Measurements from ENCODE around the gene C17orf75.

C17orf75 gene

DNA sequence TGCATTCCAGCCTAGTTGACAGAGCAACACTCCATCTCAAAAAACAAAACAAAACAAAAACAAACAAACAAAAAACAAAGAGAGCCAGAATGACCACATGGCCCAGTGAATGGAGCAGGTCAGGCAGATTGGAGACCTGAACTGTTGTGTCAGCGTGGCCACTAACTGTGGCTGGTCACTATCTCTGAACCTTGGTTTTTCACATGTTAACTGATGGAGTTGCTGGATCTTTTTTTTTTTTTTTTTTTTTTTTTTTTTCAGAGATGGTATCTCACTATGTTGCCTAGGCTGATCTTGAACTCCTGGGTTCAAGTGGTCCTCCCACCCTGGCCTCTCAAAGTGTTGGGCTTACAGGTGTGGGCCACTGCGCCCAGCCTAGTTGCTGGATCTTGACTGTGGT is 44.5 kb downstream of the C17orf75 start:
- H3K79me2 ChIP-seq (ENCODE audit: insufficient read depth, low read length), result no peaks in the 10 kb centered on the region
- no peak overlapping the region for H3K4me3 ChIP-seq (ENCODE audit: insufficient read depth, low read length, poor library complexity, severe bottlenecking)
- no peaks in the 10 kb centered on the region for H3K9me3 ChIP-seq (ENCODE audit: insufficient read depth, low read length)
- H4K20me1 ChIP-seq (ENCODE audit: low read depth, low read length), result no peaks in the 10 kb centered on the region
- no peaks in the 10 kb centered on the region for H3K9me2 ChIP-seq (replicated peaks; ENCODE audit: insufficient read depth, low read length)
- H3K9ac ChIP-seq (ENCODE audit: low read length), result no peak overlapping the region
- H3F3A ChIP-seq (ENCODE audit: insufficient read depth), result no peaks in the 10 kb centered on the region
- H3K36me3 ChIP-seq (ENCODE audit: low read length), result no peaks in the 10 kb centered on the region
- H3K27ac ChIP-seq (ENCODE audit: low read depth, low read length), result no peak overlapping the region
- H2AFZ ChIP-seq (ENCODE audit: low read depth, low read length, severe bottlenecking), result no peak overlapping the region
- no peak overlapping the region for H3K4me2 ChIP-seq (ENCODE audit: low read depth, low read length, poor library complexity, severe bottlenecking)
- TF ChIP-seq EZH2phosphoT487 (conservative IDR thresholded peaks at IDR 0.05; ENCODE audit: low read length), result no peak
- TF ChIP-seq, protein P1, sequence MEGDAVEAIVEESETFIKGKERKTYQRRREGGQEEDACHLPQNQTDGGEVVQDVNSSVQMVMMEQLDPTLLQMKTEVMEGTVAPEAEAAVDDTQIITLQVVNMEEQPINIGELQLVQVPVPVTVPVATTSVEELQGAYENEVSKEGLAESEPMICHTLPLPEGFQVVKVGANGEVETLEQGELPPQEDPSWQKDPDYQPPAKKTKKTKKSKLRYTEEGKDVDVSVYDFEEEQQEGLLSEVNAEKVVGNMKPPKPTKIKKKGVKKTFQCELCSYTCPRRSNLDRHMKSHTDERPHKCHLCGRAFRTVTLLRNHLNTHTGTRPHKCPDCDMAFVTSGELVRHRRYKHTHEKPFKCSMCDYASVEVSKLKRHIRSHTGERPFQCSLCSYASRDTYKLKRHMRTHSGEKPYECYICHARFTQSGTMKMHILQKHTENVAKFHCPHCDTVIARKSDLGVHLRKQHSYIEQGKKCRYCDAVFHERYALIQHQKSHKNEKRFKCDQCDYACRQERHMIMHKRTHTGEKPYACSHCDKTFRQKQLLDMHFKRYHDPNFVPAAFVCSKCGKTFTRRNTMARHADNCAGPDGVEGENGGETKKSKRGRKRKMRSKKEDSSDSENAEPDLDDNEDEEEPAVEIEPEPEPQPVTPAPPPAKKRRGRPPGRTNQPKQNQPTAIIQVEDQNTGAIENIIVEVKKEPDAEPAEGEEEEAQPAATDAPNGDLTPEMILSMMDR (IDR thresholded peaks at IDR 0.05; ENCODE audit: insufficient read depth, low read length, poor library complexity, severe bottlenecking), result no peak
- no peaks in the 10 kb centered on the region for H3K27me3 ChIP-seq (ENCODE audit: low read length)

DNA sequence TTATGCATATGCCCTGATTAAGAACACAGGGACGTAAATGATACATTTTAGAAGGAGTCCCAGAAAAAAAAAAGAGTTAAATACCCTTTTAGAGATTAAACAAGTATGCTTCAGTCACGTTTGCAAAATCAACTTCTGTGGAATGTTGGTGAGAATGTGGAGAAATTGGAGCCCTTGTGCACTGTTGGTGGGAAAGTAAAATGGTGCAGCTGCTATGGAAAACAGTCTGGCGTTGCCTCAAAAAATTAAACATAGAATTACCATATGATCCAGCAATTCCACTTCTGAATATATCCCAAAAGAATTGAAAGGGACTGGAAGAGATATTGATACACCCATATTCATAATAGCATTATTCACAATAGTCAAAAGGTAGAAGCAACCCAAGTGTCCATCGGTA is 49.9 kb downstream of the C17orf75 start:
- H4K20me1 ChIP-seq (ENCODE audit: low read depth, low read length), result no peaks in the 10 kb centered on the region
- H2AFZ ChIP-seq (ENCODE audit: low read depth, low read length, severe bottlenecking), result no peak overlapping the region
- no peak overlapping the region for H3K9ac ChIP-seq (ENCODE audit: low read length)
- H3K4me3 ChIP-seq (ENCODE audit: insufficient read depth, low read length, poor library complexity, severe bottlenecking), result no peak overlapping the region
- H3K79me2 ChIP-seq (ENCODE audit: insufficient read depth, low read length), result no peaks in the 10 kb centered on the region
- no peak overlapping the region for H3K27ac ChIP-seq (ENCODE audit: low read depth, low read length)
- H3K9me3 ChIP-seq (ENCODE audit: insufficient read depth, low read length), result no peaks in the 10 kb centered on the region
- no peaks in the 10 kb centered on the region for H3K9me2 ChIP-seq (replicated peaks; ENCODE audit: insufficient read depth, low read length)
- H3F3A ChIP-seq (ENCODE audit: insufficient read depth), result no peaks in the 10 kb centered on the region
- no peaks in the 10 kb centered on the region for H3K36me3 ChIP-seq (ENCODE audit: low read length)
- H3K4me2 ChIP-seq (ENCODE audit: low read depth, low read length, poor library complexity, severe bottlenecking), result no peak overlapping the region
- TF ChIP-seq, protein P1 (IDR thresholded peaks at IDR 0.05; ENCODE audit: insufficient read depth, low read length, poor library complexity, severe bottlenecking), result no peak
- TF ChIP-seq EZH2phosphoT487 (conservative IDR thresholded peaks at IDR 0.05; ENCODE audit: low read length), result no peak
- no peaks in the 10 kb centered on the region for H3K27me3 ChIP-seq (ENCODE audit: low read length)

DNA sequence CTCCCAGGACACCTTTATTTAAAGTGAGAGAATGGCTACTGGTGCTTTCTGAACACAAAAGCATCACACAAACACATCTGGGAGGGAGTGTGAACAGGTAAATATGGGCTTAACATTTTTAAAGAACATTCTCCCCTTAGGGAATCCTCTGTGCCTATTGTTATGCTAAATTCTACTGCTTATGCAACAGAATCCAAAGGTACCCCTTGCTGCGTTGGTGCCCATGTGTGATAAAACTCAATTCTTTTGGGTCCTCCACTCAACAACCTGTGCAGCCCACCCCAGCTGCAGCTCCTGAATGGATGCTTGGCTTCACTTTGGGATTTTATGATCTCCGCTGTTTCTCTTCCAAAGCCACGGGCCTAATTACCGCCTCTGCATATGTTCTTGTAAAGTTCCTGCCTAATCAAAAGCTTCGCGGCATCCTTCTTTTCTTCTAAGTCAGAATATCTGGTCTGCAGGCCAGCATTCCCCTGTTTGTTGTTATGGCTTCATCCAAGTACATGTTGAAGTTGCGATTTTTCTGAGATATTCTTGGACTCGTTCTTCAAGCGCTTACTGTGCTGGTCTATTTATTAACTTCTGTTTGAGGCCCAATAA is 52.4 kb downstream of the C17orf75 start:
- no peaks in the 10 kb centered on the region for H3F3A ChIP-seq (ENCODE audit: insufficient read depth)
- no peaks in the 10 kb centered on the region for H3K36me3 ChIP-seq (ENCODE audit: low read length)
- no peaks in the 10 kb centered on the region for H3K79me2 ChIP-seq (ENCODE audit: insufficient read depth, low read length)
- no peak overlapping the region for H3K4me3 ChIP-seq (ENCODE audit: insufficient read depth, low read length, poor library complexity, severe bottlenecking)
- no peak overlapping the region for H3K27ac ChIP-seq (ENCODE audit: low read depth, low read length)
- no peak overlapping the region for H3K4me2 ChIP-seq (ENCODE audit: low read depth, low read length, poor library complexity, severe bottlenecking)
- H3K9me2 ChIP-seq (replicated peaks; ENCODE audit: insufficient read depth, low read length), result no peaks in the 10 kb centered on the region
- H2AFZ ChIP-seq (ENCODE audit: low read depth, low read length, severe bottlenecking), result no peak overlapping the region
- H3K9me3 ChIP-seq (ENCODE audit: insufficient read depth, low read length), result no peaks in the 10 kb centered on the region
- no peak for TF ChIP-seq EZH2phosphoT487 (conservative IDR thresholded peaks at IDR 0.05; ENCODE audit: low read length)
- TF ChIP-seq, protein P1 (IDR thresholded peaks at IDR 0.05; ENCODE audit: insufficient read depth, low read length, poor library complexity, severe bottlenecking), result no peak
- H3K27me3 ChIP-seq (ENCODE audit: low read length), result no peaks in the 10 kb centered on the region
- H4K20me1 ChIP-seq (ENCODE audit: low read depth, low read length), result no peaks in the 10 kb centered on the region
- H3K9ac ChIP-seq (ENCODE audit: low read length), result no peak overlapping the region

Data from SU-DHL-6 (cell line).